RPMI8226 (cell line): Measurements from ENCODE around the gene PEDS1.
A peak's percentile ranks its signal among the peaks of the same experiment; 100 is the strongest.
"Not testable (repeated sequence)": the region's sequence is repeated elsewhere in the genome, so short reads cannot be mapped to it uniquely, and the experiment has no call there.

Source experiments
- DNase-seq: peaks from one replicate; pipeline ENCODE4 v3.0.0-alpha.2; 2015

The PEDS1 gene

DNA sequence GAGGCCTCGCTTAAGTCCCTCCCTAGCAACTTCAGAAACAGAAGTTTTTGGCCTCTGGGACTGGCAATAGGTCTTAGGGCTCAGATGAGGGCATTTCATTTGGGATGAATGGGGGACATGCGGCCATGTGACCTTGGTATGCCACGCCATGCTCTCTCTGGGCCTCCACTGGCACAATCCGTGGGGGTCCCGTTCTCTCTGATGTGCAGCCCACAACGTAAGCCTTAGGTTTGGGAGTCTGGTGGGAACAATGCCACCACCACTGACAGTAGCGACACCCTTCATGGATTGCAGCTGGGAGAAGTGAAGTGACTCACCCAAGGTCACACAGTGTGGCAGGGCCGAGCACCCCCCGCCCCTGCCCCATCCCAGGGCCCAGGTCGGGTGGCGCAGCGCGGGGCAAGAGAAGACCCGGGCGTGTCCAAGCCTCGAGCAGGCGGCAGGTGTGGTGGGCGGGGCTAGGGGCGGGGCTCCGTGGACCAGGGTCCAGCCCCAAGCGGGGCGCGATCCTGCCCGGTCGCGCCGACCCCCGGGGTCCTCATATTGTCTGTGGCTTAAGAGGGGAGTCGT lies 36.2 kb upstream of the PEDS1 start:
- peak; percentile 60 for DNase-seq

DNA sequence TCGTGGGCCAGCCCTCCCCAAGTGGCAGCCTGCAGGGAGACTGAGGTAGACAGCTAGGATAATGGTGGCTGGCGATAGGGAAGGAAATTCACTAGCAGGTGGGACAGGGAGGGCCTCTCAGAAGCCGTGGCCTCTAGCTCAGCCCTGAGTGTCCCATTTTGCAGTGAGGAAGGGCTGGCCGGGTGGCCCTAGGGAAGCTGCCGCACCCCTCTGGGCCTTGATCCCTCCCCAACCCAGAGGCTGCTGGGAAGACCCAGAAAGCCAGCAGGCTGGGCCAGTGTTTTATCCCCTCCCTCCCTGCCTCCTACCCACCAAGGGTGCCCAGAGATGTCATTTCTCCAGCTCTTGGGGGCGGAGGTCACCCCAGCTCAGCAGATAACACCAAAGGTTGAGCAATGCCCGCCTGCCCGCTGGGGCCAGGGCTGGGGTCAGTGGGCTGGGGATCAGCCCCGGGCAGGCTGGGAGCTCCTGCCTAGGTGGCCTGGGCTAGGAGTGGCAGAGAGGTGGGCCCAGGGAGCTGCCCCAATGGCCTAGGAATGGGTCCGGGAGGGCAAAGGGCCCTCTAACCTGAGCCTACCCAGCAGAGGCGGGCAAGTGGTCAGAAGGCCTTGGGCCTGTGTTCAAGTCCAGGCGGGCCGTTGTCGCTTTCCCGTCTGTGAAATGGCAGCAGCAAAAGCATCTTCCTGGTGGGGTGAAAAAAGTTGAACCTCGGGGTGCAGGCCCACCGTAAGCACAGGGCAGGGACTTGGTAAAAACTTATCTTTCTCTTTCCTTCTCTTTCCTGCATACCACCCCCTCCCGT lies 35.6 kb upstream of the PEDS1 start:
- DNase-seq: no peak

GRCh38 chr20:50188287-50188688 lies 34.8 kb upstream of the PEDS1 start:
- no peak for DNase-seq

DNA sequence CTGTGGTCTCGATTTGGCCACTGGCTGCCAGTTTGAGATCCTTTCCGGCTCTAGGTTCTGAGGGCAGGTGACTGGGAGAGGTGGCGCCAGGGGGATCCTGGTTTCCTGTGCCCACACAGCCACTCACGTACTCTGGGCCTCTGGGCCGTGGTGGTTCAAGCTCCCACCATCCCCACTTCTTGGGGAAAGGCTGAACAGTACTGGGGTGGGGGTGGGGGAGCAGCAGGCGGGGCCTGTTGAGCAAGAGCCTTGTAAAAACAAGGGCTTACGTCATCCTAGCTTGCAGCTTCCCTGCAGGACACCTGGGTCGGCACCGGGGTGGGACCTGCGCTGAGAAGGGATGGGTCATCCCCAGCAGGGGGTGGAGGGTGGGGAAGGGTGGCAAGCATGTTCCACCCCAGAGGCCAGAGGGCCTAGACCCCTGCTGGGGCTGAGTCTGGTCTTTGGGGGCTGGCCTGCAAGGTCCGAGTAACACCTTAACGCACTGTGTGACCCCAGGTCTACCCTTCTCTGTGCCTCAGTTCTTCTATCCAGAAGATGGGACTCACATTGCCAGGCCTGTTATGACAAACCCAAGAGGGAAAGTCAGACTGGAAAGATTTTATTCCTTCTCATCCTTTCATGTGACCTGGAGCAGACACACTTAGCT lies 34.0 kb upstream of the PEDS1 start:
- DNase-seq: no peak

- no peak for DNase-seq
Observed at GRCh38 chr20:50186987-50187402, 33.5 kb upstream of the PEDS1 start.

- DNase-seq: peak; percentile 86
Observed at GRCh38 chr20:50186151-50186885, 32.8 kb upstream of the PEDS1 start.

- DNase-seq: no peak
Observed at GRCh38 chr20:50185426-50185825, 31.9 kb upstream of the PEDS1 start.

GRCh38 chr20:50182346-50182745 lies 28.8 kb upstream of the PEDS1 start:
- DNase-seq: no peak

- DNase-seq: no peak
Observed at GRCh38 chr20:50181344-50181743, 27.8 kb upstream of the PEDS1 start.

- not testable (repeated sequence) for DNase-seq
Observed at GRCh38 chr20:50178672-50179071, 25.1 kb upstream of the PEDS1 start.

- no peak for DNase-seq
Observed at GRCh38 chr20:50175938-50176933, 22.7 kb upstream of the PEDS1 start.

GRCh38 chr20:50174456-50174855 lies 20.9 kb upstream of the PEDS1 start:
- DNase-seq: no peak

- no peak for DNase-seq
Observed at GRCh38 chr20:50172347-50173013, 19.0 kb upstream of the PEDS1 start.

- no peak for DNase-seq
Observed at GRCh38 chr20:50170549-50171220, 17.2 kb upstream of the PEDS1 start.

DNA sequence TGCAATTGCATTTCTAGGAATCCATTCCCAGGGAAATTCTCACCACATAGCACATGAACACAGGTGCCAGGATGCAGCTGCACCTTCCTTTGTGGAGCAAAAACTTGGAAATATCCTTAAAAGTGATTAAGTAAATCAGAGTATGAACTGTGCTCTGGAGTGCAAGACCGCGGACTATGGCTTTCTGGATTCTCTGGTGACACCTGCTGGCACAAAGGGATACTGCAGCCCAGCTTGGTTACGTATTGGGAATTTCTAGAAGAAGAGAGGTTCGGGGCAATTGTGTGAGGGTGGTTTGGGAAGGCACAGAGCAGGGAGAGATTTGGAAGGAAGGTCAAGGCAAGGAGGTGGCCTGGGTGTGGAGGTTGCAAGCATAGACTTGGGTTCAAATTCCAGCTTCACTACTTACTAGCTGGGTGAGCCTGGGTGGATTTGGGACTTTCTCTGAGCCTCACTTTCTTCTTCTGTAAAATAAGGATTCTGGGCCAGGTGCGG lies 15.9 kb upstream of the PEDS1 start:
- DNase-seq: peak; percentile 73

DNA sequence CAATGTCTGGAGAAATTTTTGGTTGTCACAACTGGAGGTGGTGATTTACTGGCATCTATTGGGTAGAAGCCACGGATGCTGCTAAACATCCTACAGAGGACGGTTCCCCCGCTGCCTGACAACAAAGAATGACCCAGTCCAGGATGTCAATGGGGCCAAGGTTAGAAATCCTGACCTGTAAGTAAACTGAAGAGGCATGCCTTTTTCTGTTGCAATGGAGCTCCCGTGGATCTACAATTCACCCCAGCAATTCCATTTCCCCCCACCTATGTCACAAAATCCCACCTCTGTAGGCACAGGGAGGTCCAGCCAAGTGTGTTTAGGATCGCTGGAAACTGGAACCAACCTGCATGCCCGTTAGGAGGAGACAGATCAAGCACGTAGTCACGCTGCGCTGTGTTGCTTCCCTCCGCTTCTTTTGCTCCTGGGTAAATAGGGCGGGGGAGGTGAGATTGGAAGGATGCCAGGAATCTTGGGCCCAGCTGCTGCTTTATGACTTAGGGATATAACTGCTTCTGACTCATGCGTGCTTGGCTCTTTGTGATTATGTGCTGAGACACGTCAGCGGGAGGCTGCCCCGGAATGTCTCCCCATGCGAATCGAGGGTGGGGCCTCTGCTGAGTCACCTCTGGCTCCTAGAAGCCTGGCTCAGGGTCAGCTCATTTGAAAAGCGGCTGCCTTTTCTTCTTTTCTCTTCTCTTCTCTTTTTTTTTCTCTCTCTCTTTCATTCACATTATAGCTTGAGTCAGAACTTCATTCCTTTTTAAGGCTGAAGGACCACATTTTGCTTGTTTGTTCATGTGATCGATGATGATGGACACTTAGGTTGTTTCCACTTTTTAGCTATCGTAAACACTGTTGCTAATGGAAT lies 12.4 kb upstream of the PEDS1 start:
- peak; percentile 98 for DNase-seq

GRCh38 chr20:50163570-50164317 lies 10.2 kb upstream of the PEDS1 start:
- DNase-seq: no peak

DNA sequence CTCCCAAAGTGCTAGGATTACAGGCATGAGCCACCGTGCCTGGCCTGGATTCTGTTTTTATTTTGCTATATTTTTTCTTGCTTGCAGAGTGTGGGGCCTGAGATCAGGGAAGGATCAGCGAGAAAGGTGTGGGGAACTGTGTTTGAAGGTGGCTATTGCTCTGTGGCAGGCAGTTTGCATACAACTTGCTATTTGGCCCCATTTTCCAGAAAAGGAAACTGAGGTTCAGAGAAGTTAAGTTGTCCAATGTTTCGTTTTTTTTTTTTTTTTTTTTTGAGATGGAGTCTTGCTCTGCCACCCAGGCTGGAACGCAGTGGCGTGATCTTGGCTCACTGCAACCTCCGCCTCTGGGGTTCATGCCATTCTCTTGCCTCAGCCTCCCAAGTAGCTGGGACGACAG lies 8.0 kb upstream of the PEDS1 start:
- DNase-seq: not testable (repeated sequence)

- peak; percentile 21 for DNase-seq
Observed at GRCh38 chr20:50153153-50153499, 397 bp downstream of the PEDS1 start.
